DMS153 treated with DMSO at 0.1 percent for 48 hours (cell line): ENCODE measurements around the gene MRPS7.
"Not testable (repeated sequence)": the region's sequence is repeated elsewhere in the genome, so short reads cannot be mapped to it uniquely, and the experiment has no call there.

Experiments
- DNase-seq: peaks from one replicate; lab custom pipeline; 2025; ENCODE audit not compliant: unreplicated experiment; lab: John Stamatoyannopoulos, UW

The MRPS7 gene

GRCh38 chr17:75270966-75271232 lies 9.2 kb downstream of the MRPS7 start, which contains the start of gene MIF4GD:
Gene MIF4GD (minus strand): TSS chr17:75271231. CDS start chr17:75270195, 1,036 bp downstream.
- DNase-seq: no peak

GRCh38 chr17:75271233-75271954 lies 9.7 kb downstream of the MRPS7 start:
- peak; percentile 58 for DNase-seq

GRCh38 chr17:75271955-75272847 lies 10.5 kb downstream of the MRPS7 start:
- DNase-seq: no peak

GRCh38 chr17:75272848-75273184 lies 11.1 kb downstream of the MRPS7 start:
- DNase-seq: no peak

- no peak for DNase-seq
Observed at GRCh38 chr17:75273977-75274708, 12.5 kb downstream of the MRPS7 start.

- no peak for DNase-seq
Observed at GRCh38 chr17:75277664-75278071, 16.0 kb downstream of the MRPS7 start.

GRCh38 chr17:75280189-75280588 lies 18.5 kb downstream of the MRPS7 start:
- DNase-seq: not testable (repeated sequence)

GRCh38 chr17:75285123-75285522 lies 23.4 kb downstream of the MRPS7 start:
- DNase-seq: no peak

- no peak for DNase-seq
Observed at GRCh38 chr17:75287221-75287620, 25.5 kb downstream of the MRPS7 start.

GRCh38 chr17:75288359-75288758 lies 26.7 kb downstream of the MRPS7 start:
- no peak for DNase-seq

GRCh38 chr17:75288770-75289114 lies 27.1 kb downstream of the MRPS7 start:
- peak; percentile 55 for DNase-seq

GRCh38 chr17:75289115-75289831 lies 27.6 kb downstream of the MRPS7 start, which contains the start of gene SLC25A19:
Gene SLC25A19 (minus strand): TSS chr17:75289433. CDS start chr17:75286764, 2,669 bp downstream.
- DNase-seq: peak; percentile 96

GRCh38 chr17:75289832-75290337 lies 28.2 kb downstream of the MRPS7 start:
- peak; percentile 40 for DNase-seq

- DNase-seq: not testable (repeated sequence)
Observed at GRCh38 chr17:75292810-75293448, 31.2 kb downstream of the MRPS7 start.

GRCh38 chr17:75295201-75296158 lies 33.8 kb downstream of the MRPS7 start:
- DNase-seq: no peak

- DNase-seq: no peak
Observed at GRCh38 chr17:75300280-75300679, 38.6 kb downstream of the MRPS7 start.

GRCh38 chr17:75301049-75301448 lies 39.4 kb downstream of the MRPS7 start:
- DNase-seq: no peak

- DNase-seq: no peak
Observed at GRCh38 chr17:75301502-75302206, 40.0 kb downstream of the MRPS7 start.
